SK-N-SH (cell line): Measurements from ENCODE around the gene LUC7L3. TPM values are rescaled to one million over a fixed set of nuclear protein-coding genes. Genes with fewer than 3 reads are reported as not detected.
"Not testable (repeated sequence)": the region's sequence is repeated elsewhere in the genome, so short reads cannot be mapped to it uniquely, and the experiment has no call there.

Experiments used
- CTCF ChIA-PET: fragments of 300-600, 350-600 bp; formaldehyde crosslinking; extraction: SDS; loops from one replicate; lab custom pipeline; 2021; lab: Yijun Ruan, JAX
- POLR2A ChIA-PET: fragments of 350-600 bp; sonication (Branson Sonifier 250); formaldehyde crosslinking; extraction: SDS; loops from one replicate; lab custom pipeline; 2020; ENCODE audit warnings: antibody characterized with exemption, inconsistent platforms; lab: Yijun Ruan, JAX
- DNase-seq: peaks from one replicate; pipeline ENCODE4 v3.0.0; 2012
- H2AFZ ChIP-seq: fragments of 200-600 bp; sonication (generic); 2 replicates; pipeline ENCODE4 v1.8.1; 2016; ENCODE audit warnings: antibody characterized with exemption, mild to moderate bottlenecking, low read depth
- H3F3A ChIP-seq: fragments of 200-600 bp; sonication (generic); replicated peaks from 2 replicates; pipeline ENCODE3; 2016; ENCODE audit warnings: antibody characterized with exemption, mild to moderate bottlenecking; ENCODE audit not compliant: insufficient read depth
- H3K27ac ChIP-seq, 2 experiments: fragments of 200-500 bp in 1 of 2; fragments of 200-600 bp in 1 of 2; sonication (Bioruptor generic) in 1 of 2; sonication (generic), shearing (Covaris generic) in 1 of 2; 2 replicates each; pipeline versions ENCODE4 v1.5.1 to v1.6.1; 2014 to 2016; ENCODE audit warnings: low read depth in 2 of 2, inconsistent platforms in 1 of 2, low read length in 1 of 2, mild to moderate bottlenecking in 1 of 2, mixed read lengths in 1 of 2
- H3K27me3 ChIP-seq: fragments of 200-600 bp; sonication (generic), shearing (Covaris generic); 2 replicates; pipeline ENCODE4 v1.6.1; 2016; ENCODE audit warnings: mixed run types; ENCODE audit not compliant: insufficient read depth
- H3K36me3 ChIP-seq, 2 experiments: fragments of 200-500 bp in 1 of 2; fragments of 200-600 bp in 1 of 2; sonication (Bioruptor generic) in 1 of 2; sonication (generic) in 1 of 2; replicated peaks in 1 of 2; 2 replicates each; pipeline versions ENCODE3 to v1.5.1; 2014 to 2016; ENCODE audit warnings: low read length in 1 of 2, mild to moderate bottlenecking in 1 of 2; ENCODE audit not compliant: insufficient read depth in 2 of 2, control insufficient read depth in 1 of 2
- H3K4me1 ChIP-seq, 2 experiments: fragments of 200-500 bp in 1 of 2; fragments of 200-600 bp in 1 of 2; sonication (Bioruptor generic) in 1 of 2; sonication (generic), shearing (Covaris generic) in 1 of 2; 2 replicates each; pipeline versions ENCODE4 v1.5.1 to v1.6.1; 2014 to 2016; ENCODE audit warnings: low read depth in 1 of 2, low read length in 1 of 2, mixed run types in 1 of 2; ENCODE audit not compliant: insufficient read depth in 2 of 2, control insufficient read depth in 1 of 2
- H3K4me2 ChIP-seq: fragments of 200-600 bp; sonication (generic), shearing (Covaris generic); 2 replicates; pipeline ENCODE4 v1.6.1; 2017; ENCODE audit warnings: mixed run types
- H3K4me3 ChIP-seq, 2 experiments: fragments of 200-500 bp in 1 of 2; fragments of 200-600 bp in 1 of 2; sonication (Bioruptor generic) in 1 of 2; sonication (generic), shearing (Covaris generic) in 1 of 2; 2 replicates each; pipeline versions ENCODE4 v1.5.1 to v1.8.1; 2014 to 2016; ENCODE audit warnings: low read depth in 2 of 2, inconsistent platforms in 1 of 2, low read length in 1 of 2, mild to moderate bottlenecking in 1 of 2, mixed read lengths in 1 of 2, moderate library complexity in 1 of 2
- H3K79me2 ChIP-seq: fragments of 200-600 bp; sonication (generic); 2 replicates; pipeline ENCODE4 v1.8.1; 2017; ENCODE audit warnings: mild to moderate bottlenecking; ENCODE audit not compliant: insufficient read depth
- H3K9ac ChIP-seq: fragments of 200-600 bp; sonication (generic); 2 replicates; pipeline ENCODE4 v1.6.1; 2017; ENCODE audit warnings: mixed run types
- H3K9me2 ChIP-seq: fragments of 200-600 bp; sonication (generic); 2 replicates; pipeline ENCODE4 v1.6.1; 2017; ENCODE audit warnings: mixed run types
- H3K9me3 ChIP-seq: fragments of 200-600 bp; sonication (generic); 2 replicates; pipeline ENCODE4 v1.6.1; 2017; ENCODE audit warnings: mixed run types, mild to moderate bottlenecking, moderate library complexity
- H4K20me1 ChIP-seq: fragments of 200-600 bp; sonication (generic); 2 replicates; pipeline ENCODE4 v1.6.1; 2017; ENCODE audit warnings: mild to moderate bottlenecking, mixed run types; ENCODE audit not compliant: insufficient read depth
- EP300 ChIP-seq, 2 experiments: IDR thresholded peaks; 2 replicates each; pipeline versions ENCODE4 v1.4.0 to v1.6.1; 2012; ENCODE audit warnings: borderline replicate concordance in 1 of 2, low read depth in 1 of 2, low read length in 1 of 2
- EZH2phosphoT487 ChIP-seq: fragments of 200-600 bp; sonication (generic); IDR thresholded peaks from 2 replicates; pipeline ENCODE4 v1.6.1; 2017; ENCODE audit warnings: low read depth, mixed run types, mild to moderate bottlenecking, antibody characterized with exemption, moderate library complexity, borderline replicate concordance
- FOXM1 ChIP-seq: IDR thresholded peaks from 2 replicates; pipeline ENCODE4 v1.4.0; 2012; ENCODE audit warnings: low read depth, mild to moderate bottlenecking
- GABPA ChIP-seq: IDR thresholded peaks from 2 replicates; pipeline ENCODE4 v1.4.0; 2012; ENCODE audit warnings: low read depth, mild to moderate bottlenecking
- GATA2 ChIP-seq: sonication (generic); formaldehyde crosslinking; IDR thresholded peaks from 2 replicates; pipeline ENCODE4 v1.5.0; 2020; ENCODE audit warnings: mild to moderate bottlenecking, missing genetic modification reagents
- MAX ChIP-seq: IDR thresholded peaks from 2 replicates; pipeline ENCODE4 v1.4.0; 2012; ENCODE audit warnings: low read depth
- MXI1 ChIP-seq: IDR thresholded peaks from 2 replicates; pipeline ENCODE4 v1.6.1; 2012; ENCODE audit warnings: mild to moderate bottlenecking, low read depth, low read length, improper control_type of control experiment
- NFIC ChIP-seq: IDR thresholded peaks from 2 replicates; pipeline ENCODE4 v1.4.0; 2012; ENCODE audit warnings: borderline replicate concordance
- NRF1 ChIP-seq: IDR thresholded peaks from 2 replicates; pipeline ENCODE4 v1.6.1; 2012; ENCODE audit warnings: low read depth, mild to moderate bottlenecking, low read length
- POLR2AphosphoS5 ChIP-seq: IDR thresholded peaks from 2 replicates; pipeline ENCODE4 v1.6.1; 2012; ENCODE audit warnings: low read depth, low read length
- RCOR1 ChIP-seq: fragments of 150-350 bp; IDR thresholded peaks from 2 replicates; pipeline ENCODE4 v1.6.1; 2017; ENCODE audit warnings: antibody characterized with exemption, low read length
- RFX5 ChIP-seq: IDR thresholded peaks from 2 replicates; pipeline ENCODE4 v1.6.1; 2012; ENCODE audit warnings: mild to moderate bottlenecking, improper control_type of control experiment, low read length
- SMC3 ChIP-seq: IDR thresholded peaks from 2 replicates; pipeline ENCODE4 v1.6.1; 2012; ENCODE audit warnings: low read depth, low read length, improper control_type of control experiment
- YY1 ChIP-seq: IDR thresholded peaks from 2 replicates; pipeline ENCODE4 v1.4.0; 2012; ENCODE audit warnings: low read depth, mild to moderate bottlenecking
- WGBS: methylation state at CpG from one replicate; pipeline ENCODE4 v1.1.6; 2017; ENCODE audit warnings: low lambda C conversion rate; 5-methylcytosine and 5-hydroxymethylcytosine counted together
- polyA plus RNA-seq, 3 experiments: library from polyadenylated mRNA; depleted of rRNA; stranded (reverse); fragments of >200 nt; gene quantifications; 2 replicates each; pipeline ENCODE4 v1.2.3, GENCODE V29; 2012
- TF ChIP-seq, protein P1 (sequence below): IDR thresholded peaks from 2 replicates; pipeline ENCODE4 v1.4.0; 2012; ENCODE audit warnings: low read depth, borderline replicate concordance

LUC7L3 gene
- polyA plus RNA-seq, 1 of the 3 experiments (the other 2 are of a cell fraction), result 154 TPM

- TF ChIP-seq RCOR1 (peak; percentile 75; the same call in 1 of the 2 replicates), NFIC (peak; percentile 47), MAX (peak; percentile 97), EZH2phosphoT487 (no peak), EP300 (IDR thresholded peaks at IDR 0.05; ENCODE audit: borderline replicate concordance in 1 of 2, low read depth in 1 of 2, low read length in 1 of 2) (peak in 1 of 2 experiments; percentile 53; a peak in 1 of 4 replicates), SMC3 (0 out of 2 replicates have a peak, but pooled peaks have one; percentile 6), GABPA (peak; percentile 79), NRF1 (no peak), YY1 (peak; percentile 78; the same call in 1 of the 2 replicates)
- TF ChIP-seq, protein P1, sequence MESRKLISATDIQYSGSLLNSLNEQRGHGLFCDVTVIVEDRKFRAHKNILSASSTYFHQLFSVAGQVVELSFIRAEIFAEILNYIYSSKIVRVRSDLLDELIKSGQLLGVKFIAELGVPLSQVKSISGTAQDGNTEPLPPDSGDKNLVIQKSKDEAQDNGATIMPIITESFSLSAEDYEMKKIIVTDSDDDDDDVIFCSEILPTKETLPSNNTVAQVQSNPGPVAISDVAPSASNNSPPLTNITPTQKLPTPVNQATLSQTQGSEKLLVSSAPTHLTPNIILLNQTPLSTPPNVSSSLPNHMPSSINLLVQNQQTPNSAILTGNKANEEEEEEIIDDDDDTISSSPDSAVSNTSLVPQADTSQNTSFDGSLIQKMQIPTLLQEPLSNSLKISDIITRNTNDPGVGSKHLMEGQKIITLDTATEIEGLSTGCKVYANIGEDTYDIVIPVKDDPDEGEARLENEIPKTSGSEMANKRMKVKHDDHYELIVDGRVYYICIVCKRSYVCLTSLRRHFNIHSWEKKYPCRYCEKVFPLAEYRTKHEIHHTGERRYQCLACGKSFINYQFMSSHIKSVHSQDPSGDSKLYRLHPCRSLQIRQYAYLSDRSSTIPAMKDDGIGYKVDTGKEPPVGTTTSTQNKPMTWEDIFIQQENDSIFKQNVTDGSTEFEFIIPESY, result 0 out of 2 replicates have a peak, but pooled peaks have one; percentile 54
Observed at GRCh38 chr17:50707289-50708049, 11.9 kb upstream of the LUC7L3 start, which contains the start of gene ANKRD40 (continued).

DNA sequence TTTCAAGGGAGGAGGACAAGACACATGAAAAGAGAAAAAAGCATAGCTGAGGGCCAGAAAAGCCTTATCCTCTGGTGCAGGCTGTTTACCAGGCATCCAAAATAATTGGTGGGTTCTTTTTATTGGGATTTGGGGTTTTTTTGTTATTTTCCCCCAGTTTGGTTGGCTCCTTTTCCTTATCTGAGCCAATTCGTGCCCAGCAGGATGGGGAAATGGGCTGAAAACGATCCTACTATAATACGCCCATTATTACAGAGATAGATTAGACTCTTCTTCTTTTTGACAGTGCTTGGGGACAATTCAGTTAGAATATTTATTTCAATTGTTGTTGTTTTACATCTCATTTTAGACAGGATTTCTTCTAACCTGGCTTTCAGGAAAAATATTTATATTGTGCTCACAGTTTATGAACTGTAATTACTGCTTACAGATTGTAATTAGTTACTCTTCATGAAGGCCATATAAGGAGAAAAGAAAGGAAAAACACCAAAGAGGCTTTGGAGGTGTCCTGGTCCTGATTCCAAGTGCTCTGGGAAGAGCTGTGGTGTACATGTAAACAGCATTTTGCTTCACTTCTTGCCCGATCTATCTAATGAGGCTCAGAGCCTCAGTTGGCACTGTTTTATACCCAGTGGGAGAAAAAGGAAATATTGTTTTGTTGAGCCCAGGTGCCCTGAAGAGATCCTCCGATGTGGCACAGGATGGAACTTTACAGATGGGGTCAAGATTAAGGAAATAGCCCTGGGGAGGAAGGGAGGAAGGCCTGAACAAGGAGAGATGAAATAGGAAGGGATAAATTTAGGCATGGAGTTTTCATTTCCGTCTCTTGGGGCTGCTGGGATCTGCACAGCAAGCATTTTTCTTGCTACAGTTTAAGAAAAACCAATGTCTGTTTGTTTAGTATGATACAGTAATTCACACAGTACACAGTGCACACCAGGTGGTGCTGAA, 11.1 kb upstream of the LUC7L3 start:
- WGBS, result 8% methylated on average over 6 of the region's 6 CpGs
- ChIA-PET CTCF (interaction anchor here (1.0 to 5.3 kb wide), 7 partner anchors 10 to 229 kb away, joined by 3 to 40 read pairs (median 5); partner anchors contain the start of genes LUC7L3 and RSAD1), POLR2A (interaction anchor here (0.6 to 3.9 kb wide), 3 partner anchors 10 to 148 kb away, joined by 3 to 27 read pairs (median 3); partner anchors contain the start of genes CACNA1G and LUC7L3)
- DNase-seq, result no peak
- Histone ChIP-seq H3F3A (peaks cover 22% of the 10 kb centered on the region), H3K36me3 (peaks cover 6 to 19% of the 10 kb centered on the region in 2 experiments), H3K9me2 (no peaks in the 10 kb centered on the region), H3K27me3 (no peaks in the 10 kb centered on the region), H2AFZ (peak overlapping the region; percentile 87), H3K27ac (peak overlapping the region; percentile 95 to 98), H3K9ac (peak overlapping the region; percentile 92), H3K79me2 (peaks cover 63% of the 10 kb centered on the region), H3K4me1 (peaks cover 10 to 15% of the 10 kb centered on the region in 2 experiments), H3K4me3 (peak overlapping the region; percentile 65 to 80), H3K9me3 (no peaks in the 10 kb centered on the region), H3K4me2 (peak overlapping the region; percentile 79), H4K20me1 (peaks cover 12% of the 10 kb centered on the region)
- TF ChIP-seq EZH2phosphoT487 (no peak), GATA2 (peak; percentile 41; the same call in 1 of the 2 replicates), NRF1 (no peak), GABPA (peak; percentile 39; the same call in 1 of the 2 replicates), FOXM1 (no peak), SMC3 (0 out of 2 replicates have a peak, but pooled peaks have one; percentile 2), POLR2AphosphoS5 (peak; percentile 86), MXI1 (no peak), RFX5 (peak; percentile 3; the same call in 1 of the 2 replicates)

GRCh38 chr17:50709053-50709452, 10.3 kb upstream of the LUC7L3 start:
- not testable (repeated sequence) for H3K9me2 ChIP-seq, H3K9me3 ChIP-seq, DNase-seq, H4K20me1 ChIP-seq, H3K27me3 ChIP-seq
- H3K79me2 ChIP-seq, result peaks cover 56% of the 10 kb centered on the region
- H3F3A ChIP-seq, result peaks cover 22% of the 10 kb centered on the region
- H3K4me2 ChIP-seq, result peak overlapping the region; percentile 79
- 91% methylated on average over 4 of the region's 4 CpGs for WGBS
- peak overlapping the region; percentile 92 for H3K9ac ChIP-seq
- ChIA-PET CTCF (interaction anchor here (1.0 to 5.3 kb wide), 7 partner anchors 10 to 230 kb away, joined by 3 to 40 read pairs (median 5); partner anchors contain the start of genes LUC7L3 and RSAD1), POLR2A (interaction anchor here (1.6 to 3.9 kb wide), 2 partner anchors 10 to 149 kb away, joined by 3 to 27 read pairs; partner anchors contain the start of genes CACNA1G and LUC7L3)
- peak overlapping the region; percentile 87 for H2AFZ ChIP-seq
- H3K27ac ChIP-seq, result peak overlapping the region; percentile 95 to 98
- H3K36me3 ChIP-seq, result peaks cover 0 to 13% of the 10 kb centered on the region in 2 experiments
- peak overlapping the region in 1 of 2 experiments; percentile 80; a peak in 1 of 4 replicates for H3K4me3 ChIP-seq
- peaks cover 10 to 15% of the 10 kb centered on the region in 2 experiments for H3K4me1 ChIP-seq
